Gastroesophageal sphincter (tissue), 3 donors: ENCODE measurements around the gene ZNF76.

Source experiments
- EP300 ChIP-seq: sonication (generic); formaldehyde crosslinking; IDR thresholded peaks from one replicate; pipeline ENCODE4 v1.6.1; 2017; ENCODE audit warnings: antibody characterized with exemption, mild to moderate bottlenecking
- POLR2A ChIP-seq, 2 donors: fragments of 450-650 bp; IDR thresholded peaks; one replicate each; pipeline ENCODE4 v1.6.1; 2017; ENCODE audit warnings: antibody characterized with exemption in 2 of 2, mild to moderate bottlenecking in 2 of 2, moderate library complexity in 1 of 2
- POLR2AphosphoS5 ChIP-seq: sonication (generic); formaldehyde crosslinking; IDR thresholded peaks from one replicate; pipeline ENCODE4 v1.6.1; 2017; ENCODE audit warnings: antibody characterized with exemption
- TF ChIP-seq, protein P1 (sequence below), 4 experiments: fragments of 200-600 bp in 2 of 4; fragments of 450-650 bp in 2 of 4; sonication (generic) in 1 of 4; IDR thresholded peaks; one replicate each; pipeline ENCODE4 v1.5.1; 2017 to 2019; ENCODE audit warnings: antibody characterized with exemption in 4 of 4, mild to moderate bottlenecking in 2 of 4, moderate library complexity in 2 of 4

DNA sequence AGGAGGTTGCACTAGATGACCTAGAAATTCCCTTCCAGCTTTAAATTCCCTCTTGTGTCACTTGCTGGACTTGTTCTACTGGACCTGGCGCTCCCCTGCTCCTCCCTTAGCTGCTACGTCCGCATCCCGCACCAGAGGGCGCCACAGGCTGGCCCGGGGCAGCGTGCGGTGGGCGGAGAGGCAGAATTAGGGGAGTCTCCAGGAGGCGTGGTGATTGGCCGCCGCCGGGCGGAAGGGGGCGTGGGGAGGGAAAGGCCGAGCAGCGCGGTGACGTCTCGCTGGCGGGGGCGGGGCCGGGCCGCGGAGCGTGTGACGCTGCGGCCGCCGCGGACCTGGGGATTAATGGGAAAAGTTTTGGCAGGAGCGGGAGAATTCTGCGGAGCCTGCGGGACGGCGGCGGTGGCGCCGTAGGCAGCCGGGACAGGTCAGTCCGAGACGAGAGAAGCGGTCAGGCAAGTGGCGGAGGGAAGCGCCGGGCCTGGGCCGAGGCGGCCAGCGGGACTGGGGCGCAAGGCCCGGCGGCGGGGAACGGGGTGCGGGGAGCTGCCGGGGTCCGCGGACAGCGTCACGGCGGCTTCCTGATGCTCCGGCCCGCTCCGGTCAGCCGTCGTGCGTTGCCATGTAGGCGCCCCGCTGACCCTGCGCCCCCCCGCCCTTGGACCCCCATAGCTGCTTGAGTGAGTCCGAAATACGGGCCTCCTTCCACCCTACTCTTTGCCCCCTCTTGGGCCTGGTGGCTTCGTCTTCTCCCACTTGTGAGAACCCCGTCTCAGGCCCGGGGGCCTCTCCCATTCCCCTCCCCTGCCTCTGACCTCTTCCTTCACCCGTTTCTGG is 82.9 kb downstream of the ZNF76 start, which contains the start of gene PPARD:
- TF ChIP-seq, protein P1, sequence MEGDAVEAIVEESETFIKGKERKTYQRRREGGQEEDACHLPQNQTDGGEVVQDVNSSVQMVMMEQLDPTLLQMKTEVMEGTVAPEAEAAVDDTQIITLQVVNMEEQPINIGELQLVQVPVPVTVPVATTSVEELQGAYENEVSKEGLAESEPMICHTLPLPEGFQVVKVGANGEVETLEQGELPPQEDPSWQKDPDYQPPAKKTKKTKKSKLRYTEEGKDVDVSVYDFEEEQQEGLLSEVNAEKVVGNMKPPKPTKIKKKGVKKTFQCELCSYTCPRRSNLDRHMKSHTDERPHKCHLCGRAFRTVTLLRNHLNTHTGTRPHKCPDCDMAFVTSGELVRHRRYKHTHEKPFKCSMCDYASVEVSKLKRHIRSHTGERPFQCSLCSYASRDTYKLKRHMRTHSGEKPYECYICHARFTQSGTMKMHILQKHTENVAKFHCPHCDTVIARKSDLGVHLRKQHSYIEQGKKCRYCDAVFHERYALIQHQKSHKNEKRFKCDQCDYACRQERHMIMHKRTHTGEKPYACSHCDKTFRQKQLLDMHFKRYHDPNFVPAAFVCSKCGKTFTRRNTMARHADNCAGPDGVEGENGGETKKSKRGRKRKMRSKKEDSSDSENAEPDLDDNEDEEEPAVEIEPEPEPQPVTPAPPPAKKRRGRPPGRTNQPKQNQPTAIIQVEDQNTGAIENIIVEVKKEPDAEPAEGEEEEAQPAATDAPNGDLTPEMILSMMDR (IDR thresholded peaks at IDR 0.05), result peak; percentile 94 to 99 (median 98)
- TF ChIP-seq EP300 (no peak), POLR2A (IDR thresholded peaks at IDR 0.05) (peak; percentile 67 to 79), POLR2AphosphoS5 (peak; percentile 87)
